GM19099 (cell line): ENCODE data around the gene TMEM200A.

Experiments
- POLR2A ChIP-seq: IDR thresholded peaks from 3 replicates; pipeline ENCODE4 v1.6.1; 2011; ENCODE audit warnings: low read depth; ENCODE audit not compliant: insufficient read length; ENCODE audit errors: extremely low read depth

Gene TMEM200A

DNA sequence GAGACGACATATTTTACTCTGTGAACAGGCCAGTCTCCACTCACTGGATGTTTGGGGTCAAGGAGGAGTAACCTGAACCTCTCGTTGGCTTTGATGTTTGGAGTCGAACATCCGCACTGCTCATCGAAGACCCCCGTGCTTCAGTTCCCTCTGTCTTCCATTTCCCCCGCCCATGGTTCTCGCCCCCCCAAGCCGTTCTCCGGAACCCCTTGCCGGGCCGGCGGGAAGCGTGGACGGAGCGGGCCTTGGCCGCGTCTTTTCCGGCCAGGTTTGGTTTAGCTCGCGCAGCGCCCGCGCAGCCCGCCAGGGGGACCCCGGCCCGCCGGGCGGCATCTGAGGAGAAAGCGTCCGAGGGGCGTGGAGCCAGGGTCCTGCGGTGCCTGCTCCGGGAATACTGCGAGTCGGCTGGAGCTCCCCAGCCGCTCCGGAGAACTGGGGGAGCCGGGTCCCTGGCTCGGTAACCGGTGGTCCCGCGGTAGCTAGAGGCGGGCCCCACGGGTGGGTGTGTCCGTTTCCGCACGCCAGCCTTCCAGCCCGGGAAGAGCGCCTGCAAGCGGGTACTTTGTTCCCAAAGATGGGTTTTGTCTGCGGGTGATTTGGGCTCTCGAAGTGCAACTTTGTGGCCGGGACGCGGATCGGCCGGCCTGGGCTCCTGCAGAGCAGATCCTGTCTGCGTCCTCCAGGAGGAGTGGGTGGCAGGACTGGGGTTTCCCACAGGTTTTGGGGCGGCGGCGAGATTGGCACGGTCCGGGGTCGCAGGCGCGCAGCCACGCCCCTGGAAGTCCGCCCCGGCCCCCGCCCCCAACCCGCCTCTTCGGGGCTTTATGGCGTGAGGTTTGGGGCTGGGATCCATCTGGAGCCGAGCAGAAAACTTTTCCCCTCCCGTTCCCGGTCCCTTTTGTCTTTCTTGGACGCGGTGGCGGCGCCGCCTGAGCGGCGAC lies at the start of gene TMEM200A:
TMEM200A (plus strand) TSS at position 852 of the 941 bp plus-strand sequence. CDS start 74,406 bp downstream, outside the sequence.
- no peak for TF ChIP-seq POLR2A

GRCh38 chr6:130320908-130321307 lies 44.9 kb upstream of the TMEM200A start:
- TF ChIP-seq POLR2A: no peak

DNA sequence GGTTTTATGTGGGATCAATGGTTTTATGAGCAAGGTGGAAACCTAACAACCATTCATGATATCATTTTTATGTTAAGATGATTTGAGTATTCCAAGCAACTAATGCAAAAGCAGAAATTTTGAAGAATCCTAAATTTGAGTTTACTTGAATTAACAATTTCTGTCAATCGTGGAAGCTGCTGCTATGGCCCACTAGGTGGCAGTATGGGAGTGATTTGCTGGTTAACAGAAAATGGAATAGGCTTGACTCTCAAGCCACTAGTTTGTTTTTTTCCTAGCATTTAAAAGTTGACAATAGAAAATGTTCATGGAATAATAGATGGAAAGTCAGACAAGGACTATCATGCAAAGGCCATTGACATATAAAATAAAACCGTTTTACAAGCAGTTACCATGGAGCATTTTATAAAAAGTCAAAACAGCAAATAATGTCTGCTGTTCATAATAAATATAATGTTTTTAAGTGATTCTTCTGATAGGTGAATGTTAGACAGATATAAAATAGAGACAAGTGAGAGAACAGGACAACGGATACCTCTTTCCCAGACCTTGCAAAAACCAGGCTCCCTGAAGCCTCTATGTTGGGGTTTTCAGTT lies 43.0 kb upstream of the TMEM200A start:
- TF ChIP-seq POLR2A: no peak

DNA sequence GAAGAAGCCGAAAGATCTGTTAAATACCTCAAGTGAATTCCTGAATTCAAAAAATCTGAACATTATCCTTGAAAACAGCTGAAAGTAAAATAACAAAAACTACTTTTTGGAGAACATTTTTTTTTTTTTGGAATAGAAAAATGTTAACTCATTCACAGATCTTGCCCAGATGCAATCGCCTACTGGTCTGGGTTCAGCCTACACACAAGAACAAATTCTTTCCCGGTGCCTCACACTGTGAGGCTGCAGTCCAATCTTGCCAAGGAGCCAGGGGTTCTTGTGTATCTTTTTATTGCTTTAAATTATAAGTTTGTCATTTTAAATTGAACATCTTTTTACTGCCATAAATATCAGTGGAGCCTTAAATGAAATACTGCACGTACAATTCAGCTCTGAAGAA lies 41.2 kb upstream of the TMEM200A start:
- TF ChIP-seq POLR2A: no peak

DNA sequence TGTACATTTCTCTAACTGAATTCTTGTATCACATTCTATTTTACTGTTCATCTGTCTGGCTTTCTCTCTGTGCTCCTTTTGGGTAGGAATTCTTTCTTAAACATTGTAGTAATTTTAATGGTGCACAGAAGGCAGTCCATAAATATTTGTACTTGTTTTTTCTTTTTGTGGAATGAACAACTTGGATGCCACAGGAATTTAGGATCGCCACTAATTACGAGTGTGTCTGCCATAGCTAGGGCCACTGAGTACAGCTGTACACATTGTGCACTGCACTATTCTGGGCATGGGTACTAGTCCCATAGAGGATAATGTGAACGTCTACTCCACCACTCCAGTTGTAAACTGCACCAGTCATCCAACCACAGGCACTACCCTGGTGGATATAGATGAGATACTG lies 39.3 kb upstream of the TMEM200A start:
- TF ChIP-seq POLR2A: no peak

GRCh38 chr6:130337534-130337933 lies 28.3 kb upstream of the TMEM200A start:
- TF ChIP-seq POLR2A: no peak

DNA sequence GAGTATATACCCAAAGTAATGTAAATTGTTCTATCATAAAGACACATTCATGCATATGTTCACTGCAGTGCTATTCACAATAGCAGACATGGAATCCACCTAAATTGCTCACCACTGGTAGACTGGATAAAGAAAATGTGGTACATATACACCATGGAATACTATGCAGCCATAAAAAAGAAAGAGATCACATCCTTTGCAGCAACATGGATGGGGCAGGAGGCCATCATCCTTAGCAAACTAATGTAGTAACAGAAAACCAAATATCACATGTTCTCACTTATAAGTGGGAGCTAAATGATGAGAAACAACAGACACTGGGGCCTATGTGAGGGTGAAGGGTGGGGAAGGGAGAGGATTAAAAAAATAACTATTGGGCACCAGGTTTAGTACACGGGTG lies 11.5 kb upstream of the TMEM200A start:
- TF ChIP-seq POLR2A: no peak

DNA sequence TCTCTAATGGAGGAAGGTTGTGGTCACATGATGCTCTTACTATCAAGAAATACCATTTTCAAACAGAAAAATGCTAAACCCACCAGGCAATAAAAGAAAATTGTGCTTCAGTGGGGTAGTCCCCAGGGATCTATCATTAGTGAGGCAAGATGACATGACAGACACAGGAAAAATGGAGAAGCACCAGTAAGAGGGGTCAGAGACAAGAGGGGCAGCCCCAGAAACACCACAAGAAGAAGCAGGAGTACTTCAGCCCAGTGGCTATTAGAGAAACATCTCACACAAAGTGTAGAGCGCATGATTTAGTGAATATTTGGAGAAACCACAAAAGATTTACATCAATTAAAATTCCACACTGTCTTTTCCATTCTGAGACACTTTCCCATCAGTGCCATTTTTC lies 10.2 kb upstream of the TMEM200A start:
- no peak for TF ChIP-seq POLR2A

DNA sequence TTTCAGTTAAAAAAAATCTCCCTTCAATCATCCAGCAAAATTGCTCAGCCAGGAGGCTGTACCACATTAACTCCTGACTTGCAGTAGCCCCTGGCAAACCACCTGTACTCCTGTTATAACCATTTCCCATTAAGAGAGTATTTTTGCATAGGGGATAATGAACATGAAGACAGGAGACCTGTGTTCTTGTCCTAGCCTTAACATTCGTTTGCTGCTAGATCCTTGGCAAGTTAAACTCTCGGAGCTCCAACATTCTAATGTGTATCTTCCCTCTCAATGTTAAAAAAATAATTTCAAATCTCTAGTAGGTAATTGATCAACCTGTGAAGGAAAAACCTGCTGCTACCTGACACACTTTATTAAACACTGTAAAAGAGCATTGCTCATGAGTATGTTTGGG lies 8.4 kb upstream of the TMEM200A start:
- TF ChIP-seq POLR2A: no peak

- no peak for TF ChIP-seq POLR2A
These were observed 6.1 kb upstream of the TMEM200A start for GRCh38 chr6:130359736-130360135.

- TF ChIP-seq POLR2A: no peak
These were observed 3.7 kb upstream of the TMEM200A start for GRCh38 chr6:130362128-130362527.

GRCh38 chr6:130364224-130364780 lies 1.5 kb upstream of the TMEM200A start:
- no peak for TF ChIP-seq POLR2A

DNA sequence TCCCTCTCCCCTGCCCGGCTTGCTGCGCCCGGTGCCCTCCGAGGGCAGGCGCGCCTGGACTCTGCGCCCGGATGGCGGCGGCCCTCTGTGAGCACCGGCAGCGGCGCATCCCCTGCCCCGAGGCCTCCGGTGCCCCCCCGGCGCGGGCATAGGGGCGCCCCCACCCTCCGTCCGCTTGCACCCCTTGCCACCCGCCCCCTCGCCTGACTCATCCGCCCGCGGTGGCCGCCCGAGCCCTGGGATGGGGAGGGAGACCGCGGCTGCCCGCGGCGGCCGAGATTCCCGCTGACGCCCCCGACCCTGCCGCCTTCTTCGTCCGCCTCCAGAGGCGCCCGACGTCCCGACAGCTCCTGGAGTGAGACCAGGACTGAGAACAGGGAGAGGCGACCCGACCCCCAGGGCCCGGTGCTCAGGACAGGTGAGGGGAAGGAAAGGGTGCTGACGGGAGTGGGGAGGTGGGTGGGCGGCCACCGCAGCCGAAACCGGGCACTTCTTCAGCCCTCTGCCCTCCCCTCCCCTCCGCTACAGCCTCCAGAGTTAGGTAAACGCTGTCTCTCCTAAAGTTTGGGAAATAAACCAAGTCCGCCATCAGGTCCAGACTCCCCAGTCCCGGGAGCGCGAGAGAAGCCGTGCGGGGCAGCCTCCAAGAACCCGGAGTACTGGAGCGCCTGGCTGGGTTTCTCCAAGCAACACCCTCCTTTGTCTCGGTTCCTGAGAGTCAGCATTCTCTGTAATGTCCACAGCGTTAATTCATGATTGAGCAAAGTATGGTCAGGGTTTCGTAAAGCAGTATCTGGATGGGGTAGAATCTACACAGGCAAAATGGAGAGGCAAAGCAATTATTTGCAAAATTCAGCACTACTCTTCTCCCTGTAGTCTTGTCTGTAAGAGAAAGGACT lies 539 bp downstream of the TMEM200A start:
- TF ChIP-seq POLR2A: no peak

DNA sequence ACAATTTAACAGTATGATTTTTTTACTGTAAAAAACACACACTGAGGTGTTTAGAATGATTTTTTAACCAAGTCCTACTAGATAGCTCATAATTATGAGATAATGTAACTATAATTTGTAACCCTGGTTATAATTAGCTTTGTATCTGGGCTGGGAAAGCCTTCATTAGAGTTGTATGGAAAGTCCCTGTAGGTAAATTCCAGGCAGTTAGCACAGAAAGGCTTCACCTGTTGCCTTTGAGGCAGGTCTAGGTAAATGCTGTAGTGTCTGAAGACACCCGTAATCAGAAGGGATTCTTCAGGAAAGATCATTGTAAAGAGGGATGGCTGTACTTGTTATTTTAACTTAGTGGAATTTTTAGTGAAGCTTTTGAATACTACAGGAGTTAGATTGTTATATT lies 1.9 kb downstream of the TMEM200A start:
- no peak for TF ChIP-seq POLR2A

DNA sequence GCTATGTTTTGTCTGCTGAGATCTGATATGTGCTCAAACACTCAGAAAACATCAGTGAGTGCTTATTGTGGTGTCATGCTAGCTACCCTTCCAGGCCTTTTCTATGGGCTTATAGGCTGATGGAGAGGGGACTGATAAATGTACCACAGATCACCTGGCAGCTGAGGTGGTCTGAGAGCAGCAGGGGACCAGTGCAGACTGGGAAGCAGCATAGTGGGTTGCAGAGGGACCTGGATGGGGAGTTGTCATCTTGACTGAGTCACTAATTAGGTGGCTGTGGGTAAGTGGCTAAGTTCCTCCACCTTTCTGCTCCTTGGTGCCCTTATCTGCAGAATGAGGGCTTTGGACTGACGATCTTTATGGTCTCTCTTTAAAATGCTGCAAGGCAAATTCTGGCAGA lies 2.8 kb downstream of the TMEM200A start:
- TF ChIP-seq POLR2A: no peak
